Heart left ventricle (tissue), 13 donors: ENCODE results near the gene MEAK7.

Experiments
- CTCF ChIP-seq, 12 donors: fragments of 200-600 bp; sonication (generic) in 4 of 12; IDR thresholded peaks; one replicate each; pipeline versions ENCODE4 v1.5.0 to v1.8.0; 2018 to 2022; ENCODE audit warnings: antibody characterized with exemption in 12 of 12, mild to moderate bottlenecking in 5 of 12
- POLR2A ChIP-seq, 2 donors: fragments of 450-650 bp; IDR thresholded peaks; one replicate each; pipeline ENCODE4 v1.6.1; 2017; ENCODE audit warnings: antibody characterized with exemption in 2 of 2, mild to moderate bottlenecking in 2 of 2, moderate library complexity in 2 of 2
- donor health status: ischemic (EF 13 %, LVEDD 7.1; RV severe dilation, severe dysfunction).
- donor health status: DM: no; HTN: yes; CAD: no.
- donor health status: DM: no; HTN: no; CAD: no.
- donor health status: ischemic (EF 25% LVEDD 6.9; RV normal size, moderate dysfunction).
- donor health status: ischemic (EF 25% LVEDD 5.7; RV mildly dilated, moderate dysfunction).
- donor health status: ischemic (EF 35%, LVEDD 5.7; RV mildly dilated, moderate dysfunction).
- donor health status: nonischemic (EF 11% LVEDD 7.7; RV severe dilation, severe dysfunction).
- donor health status: DM: yes; HTN: yes; CAD: no.
- donor health status: PGD.
- donor health status: ischemic (EF 29% LVEDD 5.4; RV normal size, mild dysfunction).
- donor health status: nonischemic (EF 23%, LVEDD 6.1; RV moderate dilation, normal function).

GRCh38 chr16:84464116-84464515, 40.3 kb downstream of the MEAK7 start:
- TF ChIP-seq CTCF (IDR thresholded peaks at IDR 0.05) (no peak), POLR2A (IDR thresholded peaks at IDR 0.05) (no peak)
